ENCODE results near the gene PEX11A.

DNA sequence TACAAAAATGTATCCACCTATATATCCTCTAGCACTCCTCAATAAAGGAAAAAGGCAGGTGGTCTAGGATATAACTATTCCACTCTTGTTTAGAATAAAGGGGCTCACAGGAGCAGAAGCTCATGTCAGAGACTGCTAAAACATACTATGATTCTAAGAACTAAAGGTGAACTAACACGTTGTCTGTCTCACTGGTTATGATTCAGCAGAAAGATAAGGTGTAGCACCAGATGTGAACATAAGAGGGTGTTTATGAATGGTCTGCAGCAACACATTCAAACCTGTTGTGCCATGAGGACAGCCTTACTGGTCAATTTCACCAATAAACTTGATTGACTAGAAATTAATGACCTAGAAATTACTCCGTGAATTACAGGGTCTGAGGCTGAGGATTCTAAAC, 4.6 kb downstream of the PEX11A start:
- TF ChIP-seq POLR2AphosphoS5 (IDR thresholded peaks at IDR 0.05; ENCODE audit: low read depth, low read length): no peak
- TF ChIP-seq, protein P1, sequence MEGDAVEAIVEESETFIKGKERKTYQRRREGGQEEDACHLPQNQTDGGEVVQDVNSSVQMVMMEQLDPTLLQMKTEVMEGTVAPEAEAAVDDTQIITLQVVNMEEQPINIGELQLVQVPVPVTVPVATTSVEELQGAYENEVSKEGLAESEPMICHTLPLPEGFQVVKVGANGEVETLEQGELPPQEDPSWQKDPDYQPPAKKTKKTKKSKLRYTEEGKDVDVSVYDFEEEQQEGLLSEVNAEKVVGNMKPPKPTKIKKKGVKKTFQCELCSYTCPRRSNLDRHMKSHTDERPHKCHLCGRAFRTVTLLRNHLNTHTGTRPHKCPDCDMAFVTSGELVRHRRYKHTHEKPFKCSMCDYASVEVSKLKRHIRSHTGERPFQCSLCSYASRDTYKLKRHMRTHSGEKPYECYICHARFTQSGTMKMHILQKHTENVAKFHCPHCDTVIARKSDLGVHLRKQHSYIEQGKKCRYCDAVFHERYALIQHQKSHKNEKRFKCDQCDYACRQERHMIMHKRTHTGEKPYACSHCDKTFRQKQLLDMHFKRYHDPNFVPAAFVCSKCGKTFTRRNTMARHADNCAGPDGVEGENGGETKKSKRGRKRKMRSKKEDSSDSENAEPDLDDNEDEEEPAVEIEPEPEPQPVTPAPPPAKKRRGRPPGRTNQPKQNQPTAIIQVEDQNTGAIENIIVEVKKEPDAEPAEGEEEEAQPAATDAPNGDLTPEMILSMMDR (IDR thresholded peaks at IDR 0.05): no peak
- TF ChIP-seq, protein P2, sequence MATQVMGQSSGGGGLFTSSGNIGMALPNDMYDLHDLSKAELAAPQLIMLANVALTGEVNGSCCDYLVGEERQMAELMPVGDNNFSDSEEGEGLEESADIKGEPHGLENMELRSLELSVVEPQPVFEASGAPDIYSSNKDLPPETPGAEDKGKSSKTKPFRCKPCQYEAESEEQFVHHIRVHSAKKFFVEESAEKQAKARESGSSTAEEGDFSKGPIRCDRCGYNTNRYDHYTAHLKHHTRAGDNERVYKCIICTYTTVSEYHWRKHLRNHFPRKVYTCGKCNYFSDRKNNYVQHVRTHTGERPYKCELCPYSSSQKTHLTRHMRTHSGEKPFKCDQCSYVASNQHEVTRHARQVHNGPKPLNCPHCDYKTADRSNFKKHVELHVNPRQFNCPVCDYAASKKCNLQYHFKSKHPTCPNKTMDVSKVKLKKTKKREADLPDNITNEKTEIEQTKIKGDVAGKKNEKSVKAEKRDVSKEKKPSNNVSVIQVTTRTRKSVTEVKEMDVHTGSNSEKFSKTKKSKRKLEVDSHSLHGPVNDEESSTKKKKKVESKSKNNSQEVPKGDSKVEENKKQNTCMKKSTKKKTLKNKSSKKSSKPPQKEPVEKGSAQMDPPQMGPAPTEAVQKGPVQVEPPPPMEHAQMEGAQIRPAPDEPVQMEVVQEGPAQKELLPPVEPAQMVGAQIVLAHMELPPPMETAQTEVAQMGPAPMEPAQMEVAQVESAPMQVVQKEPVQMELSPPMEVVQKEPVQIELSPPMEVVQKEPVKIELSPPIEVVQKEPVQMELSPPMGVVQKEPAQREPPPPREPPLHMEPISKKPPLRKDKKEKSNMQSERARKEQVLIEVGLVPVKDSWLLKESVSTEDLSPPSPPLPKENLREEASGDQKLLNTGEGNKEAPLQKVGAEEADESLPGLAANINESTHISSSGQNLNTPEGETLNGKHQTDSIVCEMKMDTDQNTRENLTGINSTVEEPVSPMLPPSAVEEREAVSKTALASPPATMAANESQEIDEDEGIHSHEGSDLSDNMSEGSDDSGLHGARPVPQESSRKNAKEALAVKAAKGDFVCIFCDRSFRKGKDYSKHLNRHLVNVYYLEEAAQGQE (IDR thresholded peaks at IDR 0.05; ENCODE audit: insufficient read depth in 1 of 2, low read depth in 2 of 2, low read length in 1 of 2): no peak
- TF ChIP-seq TCF7L2 (IDR thresholded peaks at IDR 0.05; ENCODE audit: low read depth, low read length): no peak
- no peak for TF ChIP-seq SIN3A (IDR thresholded peaks at IDR 0.05; ENCODE audit: borderline replicate concordance, insufficient read depth, low read depth, low read length)

All from Panc1 (cell line).